HEK293 (cell line): ENCODE results near the gene PLEKHA6.
"Not testable (repeated sequence)": the region's sequence is repeated elsewhere in the genome, so short reads cannot be mapped to it uniquely, and the experiment has no call there.

Source experiments
- CTCF ChIP-seq: fragments of 450-650 bp; formaldehyde crosslinking; IDR thresholded peaks from 2 replicates; pipeline ENCODE4 v1.5.1; 2016; ENCODE audit warnings: missing biosample characterization, missing genetic modification characterization
- EGR2 ChIP-seq: fragments of 450-650 bp; formaldehyde crosslinking; IDR thresholded peaks from 2 replicates; pipeline ENCODE4 v1.5.1; 2016; ENCODE audit warnings: low read depth, missing biosample characterization, missing genetic modification characterization
- KLF7 ChIP-seq: fragments of 450-650 bp; formaldehyde crosslinking; IDR thresholded peaks from 2 replicates; pipeline ENCODE4 v1.5.1; 2016; ENCODE audit warnings: missing biosample characterization, missing genetic modification characterization, borderline replicate concordance
- PBX3 ChIP-seq: sonication (generic); formaldehyde crosslinking; IDR thresholded peaks from 2 replicates; pipeline ENCODE4 v1.8.1; 2022; ENCODE audit warnings: mild to moderate bottlenecking, moderate library complexity, missing genetic modification reagents
- REST ChIP-seq: fragments of 450-650 bp; formaldehyde crosslinking; IDR thresholded peaks from 2 replicates; pipeline ENCODE4 v1.5.1; 2016; ENCODE audit warnings: missing biosample characterization, missing genetic modification characterization
- ZBTB7A ChIP-seq: fragments of 450-650 bp; formaldehyde crosslinking; IDR thresholded peaks from 2 replicates; pipeline ENCODE4 v1.5.1; 2016; ENCODE audit warnings: low read depth, missing biosample characterization, missing genetic modification characterization
- ZFP37 ChIP-seq: fragments of 450-650 bp; formaldehyde crosslinking; IDR thresholded peaks from 2 replicates; pipeline ENCODE4 v1.5.1; 2016; ENCODE audit warnings: missing biosample characterization, missing genetic modification characterization
- ZNF121 ChIP-seq: fragments of 450-650 bp; formaldehyde crosslinking; IDR thresholded peaks from 2 replicates; pipeline ENCODE4 v1.5.1; 2016; ENCODE audit warnings: missing biosample characterization, missing genetic modification characterization
- ZNF138 ChIP-seq: fragments of 450-650 bp; formaldehyde crosslinking; IDR thresholded peaks from 2 replicates; pipeline ENCODE4 v1.5.1; 2016; ENCODE audit warnings: missing biosample characterization, missing genetic modification characterization, borderline replicate concordance
- ZNF24 ChIP-seq: fragments of 450-650 bp; formaldehyde crosslinking; IDR thresholded peaks from 2 replicates; pipeline ENCODE4 v1.5.1; 2016; ENCODE audit warnings: missing biosample characterization, missing genetic modification characterization
- ZNF404 ChIP-seq: fragments of 450-650 bp; formaldehyde crosslinking; IDR thresholded peaks from 2 replicates; pipeline ENCODE4 v1.5.1; 2017; ENCODE audit warnings: missing biosample characterization, missing genetic modification characterization
- ZNF624 ChIP-seq: fragments of 450-650 bp; formaldehyde crosslinking; IDR thresholded peaks from 2 replicates; pipeline ENCODE4 v1.5.1; 2017; ENCODE audit warnings: missing biosample characterization, missing genetic modification characterization
- ZNF707 ChIP-seq: fragments of 450-650 bp; formaldehyde crosslinking; IDR thresholded peaks from 2 replicates; pipeline ENCODE4 v1.5.1; 2016; ENCODE audit warnings: missing biosample characterization, missing genetic modification characterization
- TF ChIP-seq, protein P1 (sequence below): fragments of 450-650 bp; formaldehyde crosslinking; IDR thresholded peaks from 2 replicates; pipeline ENCODE4 v1.5.1; 2016; ENCODE audit warnings: missing biosample characterization, missing genetic modification characterization, borderline replicate concordance

DNA sequence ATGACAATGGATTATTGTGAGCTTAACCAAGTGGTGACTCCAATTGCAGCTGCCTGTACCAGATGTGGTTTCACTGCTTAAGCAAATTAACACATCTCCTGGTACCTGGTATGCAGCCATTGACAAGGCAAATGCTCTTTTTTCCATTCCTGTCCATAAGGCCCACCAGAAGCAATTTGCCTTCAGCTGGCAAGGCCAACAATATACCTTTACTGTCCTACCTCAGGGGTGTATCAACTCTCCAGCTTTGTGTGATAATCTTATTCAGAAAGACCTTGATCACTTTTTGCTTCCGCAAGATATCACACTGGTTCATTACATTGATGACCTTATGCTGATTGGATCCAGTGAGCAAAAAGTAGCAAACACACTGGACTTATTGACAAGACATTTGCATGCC lies 122.2 kb downstream of the PLEKHA6 start:
- not testable (repeated sequence) for TF ChIP-seq CTCF; REST (tag by site-specific recombination); PBX3 (CRISPR knock-in tag); ZNF404; KLF7 (tag by site-specific recombination); ZNF707 (tag by site-specific recombination); ZNF624 (tag by site-specific recombination); ZNF24 (tag by site-specific recombination); ZNF138; ZFP37 (tag by site-specific recombination); ZBTB7A; ZNF121 (tag by site-specific recombination); EGR2
- TF ChIP-seq, protein P1, sequence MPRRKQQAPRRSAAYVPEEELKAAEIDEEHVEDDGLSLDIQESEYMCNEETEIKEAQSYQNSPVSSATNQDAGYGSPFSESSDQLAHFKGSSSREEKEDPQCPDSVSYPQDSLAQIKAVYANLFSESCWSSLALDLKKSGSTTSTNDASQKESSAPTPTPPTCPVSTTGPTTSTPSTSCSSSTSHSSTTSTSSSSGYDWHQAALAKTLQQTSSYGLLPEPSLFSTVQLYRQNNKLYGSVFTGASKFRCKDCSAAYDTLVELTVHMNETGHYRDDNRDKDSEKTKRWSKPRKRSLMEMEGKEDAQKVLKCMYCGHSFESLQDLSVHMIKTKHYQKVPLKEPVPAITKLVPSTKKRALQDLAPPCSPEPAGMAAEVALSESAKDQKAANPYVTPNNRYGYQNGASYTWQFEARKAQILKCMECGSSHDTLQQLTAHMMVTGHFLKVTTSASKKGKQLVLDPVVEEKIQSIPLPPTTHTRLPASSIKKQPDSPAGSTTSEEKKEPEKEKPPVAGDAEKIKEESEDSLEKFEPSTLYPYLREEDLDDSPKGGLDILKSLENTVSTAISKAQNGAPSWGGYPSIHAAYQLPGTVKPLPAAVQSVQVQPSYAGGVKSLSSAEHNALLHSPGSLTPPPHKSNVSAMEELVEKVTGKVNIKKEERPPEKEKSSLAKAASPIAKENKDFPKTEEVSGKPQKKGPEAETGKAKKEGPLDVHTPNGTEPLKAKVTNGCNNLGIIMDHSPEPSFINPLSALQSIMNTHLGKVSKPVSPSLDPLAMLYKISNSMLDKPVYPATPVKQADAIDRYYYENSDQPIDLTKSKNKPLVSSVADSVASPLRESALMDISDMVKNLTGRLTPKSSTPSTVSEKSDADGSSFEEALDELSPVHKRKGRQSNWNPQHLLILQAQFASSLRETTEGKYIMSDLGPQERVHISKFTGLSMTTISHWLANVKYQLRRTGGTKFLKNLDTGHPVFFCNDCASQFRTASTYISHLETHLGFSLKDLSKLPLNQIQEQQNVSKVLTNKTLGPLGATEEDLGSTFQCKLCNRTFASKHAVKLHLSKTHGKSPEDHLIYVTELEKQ (tag by site-specific recombination) = not testable (repeated sequence)
